K562 (cell line): Measurements from ENCODE around the gene SLC27A2. TPM values are rescaled to one million over a fixed set of nuclear protein-coding genes. Genes with fewer than 3 reads are reported as not detected.

Experiments
- ATAC-seq: fragments of 200-7000 bp; cut with Tn5 transposase; 3 replicates; pipeline ENCODE4 v1.9.1; 2020; ENCODE audit warnings: moderate library complexity
- BruUV-seq: library from RNA; stranded (reverse); fragments of 400-500 nt; replicated peaks from 2 replicates; lab custom pipeline; 2021; lab: Mats Ljungman, UMichigan
- CTCF ChIA-PET: fragments of 300-600 bp; formaldehyde crosslinking; extraction: SDS; loops from one replicate; lab custom pipeline; 2021; ENCODE audit warnings: low intra/inter-chr PET ratio; lab: Yijun Ruan, JAX
- POLR2A ChIA-PET: fragments of 300-600, 350-650 bp; sonication (Branson Sonifier 250); formaldehyde crosslinking; extraction: SDS; loops from one replicate; lab custom pipeline; 2021; ENCODE audit warnings: antibody characterized with exemption, inconsistent platforms; lab: Yijun Ruan, JAX
- DNase-seq, 4 experiments: peaks; one replicate each; pipeline versions ENCODE4 v3.0.0 to v3.0.0-alpha.2; 2011 to 2018; ENCODE audit warnings: low spot score in 3 of 4, mixed read lengths in 3 of 4; ENCODE audit errors: extremely low read depth in 1 of 4
- FAIRE-seq: peaks from 2 replicates; lab custom pipeline; 2011; peaks lifted over from hg19 to GRCh38; lab: Jason Lieb, UNC
- H2AFZ ChIP-seq: 2 replicates; pipeline ENCODE4 v1.6.0; 2011; ENCODE audit warnings: low read depth, low read length, control low read depth, inconsistent platforms
- H3K27ac ChIP-seq: fragments of 200-600 bp; 3 replicates; pipeline ENCODE4 v1.8.0; 2011; ENCODE audit warnings: low read depth, mild to moderate bottlenecking, control low read depth, inconsistent platforms, low read length, moderate library complexity, mixed read lengths; ENCODE audit errors: extremely low read depth
- H3K27me3 ChIP-seq, 2 experiments: fragments of 300-600 bp in 1 of 2; 2 replicates in 1 of 2; 3 replicates in 1 of 2; pipeline versions ENCODE4 v1.6.0 to v1.8.0; 2011; ENCODE audit warnings: inconsistent platforms in 2 of 2, low read length in 2 of 2, mild to moderate bottlenecking in 1 of 2, mixed read lengths in 1 of 2, moderate library complexity in 1 of 2; ENCODE audit not compliant: control insufficient read depth in 2 of 2, insufficient read depth in 2 of 2
- H3K36me3 ChIP-seq: fragments of 300-600 bp; 3 replicates; pipeline ENCODE4 v1.8.0; 2011; ENCODE audit warnings: mild to moderate bottlenecking, low read length, inconsistent platforms; ENCODE audit not compliant: control insufficient read depth, insufficient read depth
- H3K4me1 ChIP-seq, 2 experiments: fragments of 200-600 bp in 1 of 2; replicated peaks in 1 of 2; 2 replicates in 1 of 2; 3 replicates in 1 of 2; pipeline versions ENCODE4 v1.5.1 to v1.8.0; 2011; ENCODE audit warnings: inconsistent platforms in 2 of 2, low read length in 2 of 2, mild to moderate bottlenecking in 1 of 2, mixed read lengths in 1 of 2, moderate library complexity in 1 of 2; ENCODE audit not compliant: control insufficient read depth in 2 of 2, insufficient read depth in 2 of 2
- H3K4me2 ChIP-seq: 2 replicates; pipeline ENCODE4 v1.6.1; 2011; ENCODE audit warnings: low read length, control low read depth, inconsistent platforms, mixed read lengths; ENCODE audit not compliant: insufficient read depth
- H3K4me3 ChIP-seq: fragments of 200-600 bp; sonication (generic), shearing (Covaris generic); 2 replicates; pipeline ENCODE4 v1.5.1; 2016; ENCODE audit warnings: control low read depth, inconsistent platforms
- H3K79me2 ChIP-seq: fragments of 200-600 bp; 3 replicates; pipeline ENCODE4 v1.8.0; 2011; ENCODE audit warnings: low read length, inconsistent platforms; ENCODE audit not compliant: control insufficient read depth, insufficient read depth
- H3K9ac ChIP-seq, 2 experiments: 2 replicates each; pipeline versions ENCODE4 v1.6.0 to v1.6.1; 2011; ENCODE audit warnings: low read depth in 2 of 2, low read length in 2 of 2, control low read depth in 1 of 2, inconsistent platforms in 1 of 2, mild to moderate bottlenecking in 1 of 2, mixed read lengths in 1 of 2; ENCODE audit not compliant: insufficient read depth in 1 of 2
- H3K9me1 ChIP-seq: one replicate; pipeline ENCODE4 v1.6.0; 2011; ENCODE audit warnings: inconsistent platforms, mild to moderate bottlenecking, low read length, moderate library complexity; ENCODE audit not compliant: control insufficient read depth, insufficient read depth
- H3K9me3 ChIP-seq: replicated peaks from 2 replicates; pipeline ENCODE4 v1.5.1; 2011; ENCODE audit warnings: low read depth, low read length, inconsistent platforms; ENCODE audit not compliant: control insufficient read depth, insufficient read depth
- H4K20me1 ChIP-seq: replicated peaks from 2 replicates; pipeline ENCODE4 v1.6.1; 2011; ENCODE audit warnings: low read length, inconsistent platforms, mixed read lengths; ENCODE audit not compliant: control insufficient read depth, insufficient read depth
- CTCF ChIP-seq, 3 experiments: IDR thresholded peaks in 2 of 3; conservative IDR thresholded peaks in 1 of 3; 2 replicates each; pipeline ENCODE4 v1.5.1; 2011 to 2012; ENCODE audit warnings: low read length in 3 of 3, mild to moderate bottlenecking in 3 of 3, control low read depth in 2 of 3, improper control_type of control experiment in 1 of 3, inconsistent platforms in 1 of 3, low read depth in 1 of 3, mixed read lengths in 1 of 3, moderate library complexity in 1 of 3; ENCODE audit not compliant: insufficient read depth in 2 of 3
- HDAC2 ChIP-seq: fragments of 450-650 bp; IDR thresholded peaks from 2 replicates; pipeline ENCODE4 v1.6.1; 2016; ENCODE audit warnings: mild to moderate bottlenecking
- RBFOX2 ChIP-seq: fragments of 200-400 bp; formaldehyde crosslinking; IDR thresholded peaks from 2 replicates; pipeline ENCODE4 v1.6.1; 2017; ENCODE audit warnings: low read depth, mild to moderate bottlenecking, low read length, moderate library complexity
- SMAD4 ChIP-seq: fragments of 250-450 bp; sonication (Bioruptor Pico); conservative IDR thresholded peaks from 2 replicates; pipeline ENCODE4 v1.8.0; 2021; ENCODE audit warnings: inconsistent platforms, mild to moderate bottlenecking, moderate library complexity
- ZNF311 ChIP-seq: fragments of 250-450 bp; sonication (Bioruptor Pico); IDR thresholded peaks from 2 replicates; pipeline ENCODE4 v1.4.0; 2020; ENCODE audit warnings: mild to moderate bottlenecking, moderate library complexity
- ZNF436 ChIP-seq: fragments of 250-450, 450-650 bp; sonication (Bioruptor Pico); formaldehyde crosslinking; IDR thresholded peaks from 2 replicates; pipeline ENCODE4 v1.7.0; 2020; ENCODE audit warnings: mild to moderate bottlenecking
- WGBS: fragments of 100-300 bp; shearing (Covaris generic); methylation state at CpG from one replicate; pipeline ENCODE4 v1.1.6; 2016; ENCODE audit warnings: low coverage, mixed read lengths; ENCODE audit not compliant: insufficient coverage; ENCODE audit errors: missing lambda C conversion rate; 5-methylcytosine and 5-hydroxymethylcytosine counted together
- in situ Hi-C: fragments of 300-500 bp; cut with MboI; formaldehyde crosslinking; loops from 4 replicates; pipeline ENCODE4 v1.15.0; 2018; ENCODE audit warnings: inconsistent platforms, mixed read lengths
- intact Hi-C: fragments of 100-400 bp; cut with micrococcal nuclease; formaldehyde crosslinking; loops from 2 replicates; pipeline ENCODE4 v1.14.2; 2022
- polyA plus RNA-seq, 8 experiments: library from polyadenylated mRNA; depleted of rRNA in 4 of 8; stranded (reverse) in 5 of 8; unstranded in 3 of 8; fragments of >200 nt; fragmentation: Nextera tagmentation in 2 of 8; fragmentation: Illumina TruSeq in 1 of 8; extraction: Ambion mirVana in 2 of 8; extraction: Trizol in 1 of 8; gene quantifications; 2 replicates each; pipeline versions ENCODE4 v1.2.1 to v1.2.3, GENCODE V29; 2011 to 2014; ENCODE audit warnings: inconsistent platforms in 1 of 8, missing spikeins in 1 of 8
- total RNA-seq, 7 experiments: library from RNA; depleted of rRNA in 6 of 7; stranded (reverse); fragments of >200 nt in 6 of 7; fragmentation: Illumina TruSeq in 2 of 7; extraction: Trizol in 2 of 7; gene quantifications; 2 replicates each; pipeline versions ENCODE4 v1.2.1 to v1.2.3, GENCODE V29; 2011 to 2021; ENCODE audit warnings: low replicate concordance in 1 of 7

Gene SLC27A2
- total and polyA plus RNA-seq, 9 of the 15 experiments (the other 6 are each of a cell fraction or from before 2014, with no cell fraction given): 4.9 to 38.0 (median 22.7) TPM

- intact Hi-C loops: no loop called here
- in situ Hi-C loops: loop anchor here (25.0 kb wide), 1 partner anchor 1776 kb away; no protein-coding TSS in a partner anchor
- WGBS: 45% methylated on average over 2 of the region's 2 CpGs
These were observed 44.1 kb upstream of the SLC27A2 start for GRCh38 chr15:50137893-50138292.

GRCh38 chr15:50138391-50138790, 43.6 kb upstream of the SLC27A2 start:
- H3K27me3 ChIP-seq: no peaks in the 10 kb centered on the region
- intact Hi-C loops (no loop called here), in situ Hi-C loops (loop anchor here (25.0 kb wide), 1 partner anchor 1776 kb away; no protein-coding TSS in a partner anchor)
- no peak overlapping the region for H2AFZ ChIP-seq
- peaks cover 0 to 22% of the 10 kb centered on the region in 2 experiments; a peak in 3 of 5 replicates for H3K4me1 ChIP-seq
- TF ChIP-seq CTCF (IDR thresholded peaks at IDR 0.05 in 2 of 3, conservative IDR thresholded peaks at IDR 0.05 in 1 of 3; ENCODE audit: insufficient read depth in 2 of 3, low read depth in 1 of 3, low read length in 3 of 3) (0 out of 6 replicates have a peak, but pooled peaks of 1 of the 3 experiments have one; percentile 19), SMAD4 (no peak), HDAC2 (no peak)
- no peaks in the 10 kb centered on the region for H3K9me1 ChIP-seq
- POLR2A ChIA-PET: no interaction called here
- CTCF ChIA-PET: no interaction called here
- no peaks in the 10 kb centered on the region for H3K36me3 ChIP-seq
- H4K20me1 ChIP-seq: no peaks in the 10 kb centered on the region
- no peak overlapping the region for H3K4me2 ChIP-seq
- ATAC-seq: no peak
- no peak overlapping the region for H3K27ac ChIP-seq
- no peak for FAIRE-seq
- H3K9me3 ChIP-seq: no peaks in the 10 kb centered on the region
- H3K4me3 ChIP-seq: no peak overlapping the region
- DNase-seq: no peak
- no peak overlapping the region for H3K9ac ChIP-seq
- H3K79me2 ChIP-seq: no peaks in the 10 kb centered on the region
- no TSS peak for BruUV-seq

More at GRCh38 chr15:50137893-50138292, 44.1 kb upstream of the SLC27A2 start:
- H3K9me3 ChIP-seq: no peaks in the 10 kb centered on the region
- no peak overlapping the region for H3K4me2 ChIP-seq
- peaks cover 0 to 22% of the 10 kb centered on the region in 2 experiments; a peak in 3 of 5 replicates for H3K4me1 ChIP-seq
- H3K4me3 ChIP-seq: no peak overlapping the region
- no TSS peak for BruUV-seq
- H4K20me1 ChIP-seq: no peaks in the 10 kb centered on the region
- CTCF ChIA-PET: no interaction called here
- no peaks in the 10 kb centered on the region for H3K79me2 ChIP-seq
- ATAC-seq (no peak), FAIRE-seq (no peak), DNase-seq (no peak)
- no peaks in the 10 kb centered on the region for H3K27me3 ChIP-seq
- POLR2A ChIA-PET: no interaction called here
- no peak overlapping the region for H3K27ac ChIP-seq
- no peaks in the 10 kb centered on the region for H3K36me3 ChIP-seq
- no peak overlapping the region for H3K9ac ChIP-seq
- TF ChIP-seq ZNF436 (CRISPR knock-in tag): no peak
- TF ChIP-seq ZNF311 (CRISPR knock-in tag): no peak
- TF ChIP-seq RBFOX2: no peak
- TF ChIP-seq, all 486 proteins: peak for 0
- H2AFZ ChIP-seq: no peak overlapping the region
- H3K9me1 ChIP-seq: no peaks in the 10 kb centered on the region
